MM.1S (cell line): ENCODE data around the gene PIP5K1C.

ENCODE experiments used
- DNase-seq: peaks from one replicate; pipeline ENCODE4 v3.0.0-alpha.2; 2015
- H2AFZ ChIP-seq: fragments of 300-600 bp; sonication (generic); 2 replicates; pipeline ENCODE4 v1.6.0; 2016; ENCODE audit warnings: antibody characterized with exemption, low read length
- H3F3A ChIP-seq: fragments of 300-600 bp; sonication (generic); 2 replicates; pipeline ENCODE4 v1.6.1; 2016; ENCODE audit warnings: mild to moderate bottlenecking, antibody characterized with exemption, low read length, moderate library complexity, mixed read lengths; ENCODE audit not compliant: insufficient read depth
- H3K27ac ChIP-seq: fragments of 300-600 bp; sonication (generic); 2 replicates; pipeline ENCODE4 v1.5.1; 2016; ENCODE audit warnings: mild to moderate bottlenecking, low read length
- H3K27me3 ChIP-seq: fragments of 300-600 bp; sonication (generic); replicated peaks from 2 replicates; pipeline ENCODE4 v1.6.0; 2016; ENCODE audit warnings: low read length; ENCODE audit not compliant: insufficient read depth
- H3K36me3 ChIP-seq: fragments of 300-600 bp; sonication (generic); replicated peaks from 2 replicates; pipeline ENCODE4 v1.6.1; 2016; ENCODE audit warnings: mild to moderate bottlenecking, low read length, mixed read lengths; ENCODE audit not compliant: insufficient read depth
- H3K4me1 ChIP-seq: fragments of 300-600 bp; sonication (generic); 2 replicates; pipeline ENCODE4 v1.6.1; 2016; ENCODE audit warnings: low read length, mixed read lengths
- H3K4me2 ChIP-seq: fragments of 300-600 bp; sonication (generic); 2 replicates; pipeline ENCODE4 v1.6.0; 2016; ENCODE audit warnings: low read depth, low read length
- H3K4me3 ChIP-seq: fragments of 300-600 bp; sonication (generic); 2 replicates; pipeline ENCODE4 v1.5.1; 2016; ENCODE audit warnings: low read length, mixed read lengths
- H3K79me2 ChIP-seq: fragments of 300-600 bp; sonication (generic); 2 replicates; pipeline ENCODE4 v1.6.1; 2016; ENCODE audit warnings: mixed run types, low read length, mixed read lengths
- H3K9ac ChIP-seq: fragments of 300-600 bp; sonication (generic); 2 replicates; pipeline ENCODE4 v1.6.1; 2016; ENCODE audit warnings: low read length, mixed read lengths
- H3K9me2 ChIP-seq: fragments of 300-600 bp; sonication (generic); replicated peaks from 2 replicates; pipeline ENCODE4 v1.6.1; 2016; ENCODE audit warnings: mild to moderate bottlenecking, low read length, mixed read lengths; ENCODE audit not compliant: insufficient read depth
- H3K9me3 ChIP-seq: fragments of 300-600 bp; sonication (generic); replicated peaks from 2 replicates; pipeline ENCODE4 v1.6.1; 2016; ENCODE audit warnings: mild to moderate bottlenecking, low read length, mixed read lengths; ENCODE audit not compliant: insufficient read depth
- H4K20me1 ChIP-seq: fragments of 300-600 bp; sonication (generic); 2 replicates; pipeline ENCODE4 v1.6.1; 2016; ENCODE audit warnings: mild to moderate bottlenecking, low read length, moderate library complexity, mixed read lengths; ENCODE audit not compliant: insufficient read depth
- CTCF ChIP-seq: fragments of 300-600 bp; sonication (generic); IDR thresholded peaks from 2 replicates; pipeline ENCODE4 v1.5.1; 2016; ENCODE audit warnings: antibody characterized with exemption, low read length, mixed read lengths
- EZH2 ChIP-seq: fragments of 300-600 bp; sonication (generic); optimal IDR thresholded peaks from 2 replicates; pipeline ENCODE3; 2017; ENCODE audit warnings: low read depth, mild to moderate bottlenecking, antibody characterized with exemption, low read length, mixed read lengths
- EZH2phosphoT487 ChIP-seq: fragments of 300-600 bp; sonication (generic); IDR thresholded peaks from 2 replicates; pipeline ENCODE4 v1.6.1; 2018; ENCODE audit warnings: antibody characterized with exemption, low read length

PIP5K1C gene

GRCh38 chr19:3725640-3726310, 25.5 kb upstream of the PIP5K1C start:
- H4K20me1 ChIP-seq: no peaks in the 10 kb centered on the region

GRCh38 chr19:3725121-3725520, 24.9 kb upstream of the PIP5K1C start:
- no peaks in the 10 kb centered on the region for H3K36me3 ChIP-seq
- H3K79me2 ChIP-seq: no peaks in the 10 kb centered on the region
- DNase-seq: no peak
- no peaks in the 10 kb centered on the region; the same call in 1 of the 2 replicates for H3F3A ChIP-seq
- H3K9me2 ChIP-seq: no peaks in the 10 kb centered on the region
- no peaks in the 10 kb centered on the region for H3K9me3 ChIP-seq
- no peak overlapping the region for H3K27ac ChIP-seq
- H3K9ac ChIP-seq: no peak overlapping the region
- no peak overlapping the region for H2AFZ ChIP-seq
- H3K4me1 ChIP-seq: peaks cover 8% of the 10 kb centered on the region; the same call in 1 of the 2 replicates
- no peak overlapping the region for H3K4me2 ChIP-seq
- peaks cover 38% of the 10 kb centered on the region for H3K27me3 ChIP-seq
- H3K4me3 ChIP-seq: no peak overlapping the region
- no peaks in the 10 kb centered on the region for H4K20me1 ChIP-seq
- TF ChIP-seq CTCF: no peak
- TF ChIP-seq EZH2phosphoT487: no peak
- no peak for TF ChIP-seq EZH2

More at GRCh38 chr19:3725640-3726310, 25.5 kb upstream of the PIP5K1C start:
- peak overlapping the region; percentile 18 for H2AFZ ChIP-seq
- DNase-seq: peak; percentile 70
- H3K36me3 ChIP-seq: no peaks in the 10 kb centered on the region
- H3K4me2 ChIP-seq: peak overlapping the region; percentile 33; the same call in 1 of the 2 replicates
- no peaks in the 10 kb centered on the region for H3K9me3 ChIP-seq
- H3K4me1 ChIP-seq: peaks cover 8% of the 10 kb centered on the region; the same call in 1 of the 2 replicates
- H3K4me3 ChIP-seq: no peak overlapping the region
- no peaks in the 10 kb centered on the region for H3K9me2 ChIP-seq
- H3K9ac ChIP-seq: no peak overlapping the region
- H3K27me3 ChIP-seq: peaks cover 38% of the 10 kb centered on the region
- H3K27ac ChIP-seq: no peak overlapping the region
- no peaks in the 10 kb centered on the region for H3K79me2 ChIP-seq
- no peaks in the 10 kb centered on the region; the same call in 1 of the 2 replicates for H3F3A ChIP-seq
- TF ChIP-seq EZH2phosphoT487: no peak
- no peak for TF ChIP-seq EZH2

DNA sequence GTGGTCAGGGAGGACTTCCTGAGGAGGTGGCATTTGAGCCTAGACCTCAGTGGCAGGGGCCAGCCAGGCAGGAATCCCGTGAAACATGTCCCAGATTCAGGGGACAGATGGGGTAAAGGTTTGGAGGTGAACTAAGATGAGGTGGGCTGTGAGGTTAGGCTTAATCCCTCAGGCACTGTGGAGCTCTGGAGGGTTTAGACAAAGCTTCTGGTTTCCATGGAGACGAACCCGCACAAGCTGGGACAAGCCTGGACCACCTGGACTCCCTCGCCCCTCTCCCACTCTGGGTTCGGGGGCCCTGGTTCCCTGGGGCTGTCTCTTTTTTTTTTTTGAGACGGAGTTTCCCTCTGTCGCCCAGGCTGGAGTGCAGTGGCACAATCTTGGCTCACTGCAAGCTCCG, 23.6 kb upstream of the PIP5K1C start:
- H3K9me2 ChIP-seq: no peaks in the 10 kb centered on the region
- no peak for DNase-seq
- H3K4me3 ChIP-seq: no peak overlapping the region
- H3K9ac ChIP-seq: no peak overlapping the region
- no peak overlapping the region for H2AFZ ChIP-seq
- no peaks in the 10 kb centered on the region for H3K36me3 ChIP-seq
- H3K27ac ChIP-seq: no peak overlapping the region
- H3K4me2 ChIP-seq: no peak overlapping the region
- no peaks in the 10 kb centered on the region for H4K20me1 ChIP-seq
- TF ChIP-seq EZH2 (no peak), EZH2phosphoT487 (no peak), CTCF (no peak)
- H3K27me3 ChIP-seq: peaks cover 39% of the 10 kb centered on the region
- H3F3A ChIP-seq: no peaks in the 10 kb centered on the region; the same call in 1 of the 2 replicates
- H3K9me3 ChIP-seq: no peaks in the 10 kb centered on the region
- peaks cover 8% of the 10 kb centered on the region; the same call in 1 of the 2 replicates for H3K4me1 ChIP-seq
- H3K79me2 ChIP-seq: no peaks in the 10 kb centered on the region

DNA sequence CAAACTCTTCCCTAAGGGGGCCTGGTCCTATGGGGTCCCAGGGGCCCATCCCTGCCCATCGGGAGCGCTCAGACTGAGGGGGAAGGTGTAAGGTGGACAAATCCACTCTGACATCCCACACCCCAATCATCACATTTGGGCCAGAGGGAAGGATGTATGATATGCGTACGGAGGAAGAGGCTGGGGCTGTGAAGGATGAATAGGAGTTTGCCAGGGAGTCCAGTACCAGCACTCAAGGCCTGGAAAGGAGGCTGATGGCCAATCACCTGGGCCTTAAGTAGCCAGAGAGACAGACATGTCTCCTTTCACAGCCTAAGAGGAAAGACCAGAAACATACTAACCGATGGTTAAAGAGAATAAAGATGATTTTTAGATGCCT, 22.8 kb upstream of the PIP5K1C start:
- H3K4me1 ChIP-seq: peaks cover 8% of the 10 kb centered on the region; the same call in 1 of the 2 replicates
- no peak overlapping the region for H2AFZ ChIP-seq
- no peaks in the 10 kb centered on the region for H3K79me2 ChIP-seq
- H3K27me3 ChIP-seq: peaks cover 42% of the 10 kb centered on the region
- H3K9me2 ChIP-seq: no peaks in the 10 kb centered on the region
- H3K4me3 ChIP-seq: no peak overlapping the region
- TF ChIP-seq EZH2 (no peak), CTCF (no peak), EZH2phosphoT487 (no peak)
- no peaks in the 10 kb centered on the region for H3K36me3 ChIP-seq
- no peak overlapping the region for H3K4me2 ChIP-seq
- no peaks in the 10 kb centered on the region for H4K20me1 ChIP-seq
- DNase-seq: no peak
- no peaks in the 10 kb centered on the region for H3K9me3 ChIP-seq
- no peak overlapping the region for H3K9ac ChIP-seq
- H3K27ac ChIP-seq: no peak overlapping the region
- H3F3A ChIP-seq: no peaks in the 10 kb centered on the region; the same call in 1 of the 2 replicates
